A204.1 (cell line): ENCODE measurements around the gene AJUBA.
"Not testable (repeated sequence)": the region's sequence is repeated elsewhere in the genome, so short reads cannot be mapped to it uniquely, and the experiment has no call there.

Experiments
- FAIRE-seq: peaks from 2 replicates; lab custom pipeline; 2012; peaks lifted over from hg19 to GRCh38; lab: Jason Lieb, UNC

AJUBA gene

GRCh38 chr14:23006188-23006534 is 23.8 kb upstream of the AJUBA start:
- FAIRE-seq, result no peak

GRCh38 chr14:23005451-23006187 is 23.3 kb upstream of the AJUBA start:
- FAIRE-seq, result no peak

- FAIRE-seq, result not testable (repeated sequence)
Observed at GRCh38 chr14:23004274-23004673, 21.9 kb upstream of the AJUBA start.

- FAIRE-seq, result no peak
Observed at GRCh38 chr14:23002592-23002991, 20.2 kb upstream of the AJUBA start.

GRCh38 chr14:23000860-23001259 is 18.5 kb upstream of the AJUBA start:
- no peak for FAIRE-seq

GRCh38 chr14:22998329-22999012 is 16.1 kb upstream of the AJUBA start:
- no peak for FAIRE-seq

GRCh38 chr14:22997676-22998323 is 15.4 kb upstream of the AJUBA start:
- no peak for FAIRE-seq

- no peak for FAIRE-seq
Observed at GRCh38 chr14:22996768-22997654, 14.7 kb upstream of the AJUBA start.

- FAIRE-seq, result no peak
Observed at GRCh38 chr14:22995889-22996625, 13.7 kb upstream of the AJUBA start.

- no peak for FAIRE-seq
Observed at GRCh38 chr14:22994762-22995275, 12.5 kb upstream of the AJUBA start.

- no peak for FAIRE-seq
Observed at GRCh38 chr14:22993517-22993916, 11.2 kb upstream of the AJUBA start.

GRCh38 chr14:22991852-22992251 is 9.5 kb upstream of the AJUBA start:
- no peak for FAIRE-seq

- FAIRE-seq, result no peak
Observed at GRCh38 chr14:22987291-22987690, 4.9 kb upstream of the AJUBA start.

- FAIRE-seq, result no peak
Observed at GRCh38 chr14:22986508-22987054, 4.2 kb upstream of the AJUBA start.

GRCh38 chr14:22985894-22986507 is 3.6 kb upstream of the AJUBA start:
- FAIRE-seq, result no peak

GRCh38 chr14:22984959-22985658 is 2.8 kb upstream of the AJUBA start:
- no peak for FAIRE-seq

GRCh38 chr14:22981876-22982476 is 375 bp downstream of the AJUBA start:
- FAIRE-seq, result no peak

GRCh38 chr14:22981090-22981875 is 1.1 kb downstream of the AJUBA start:
- FAIRE-seq, result no peak

GRCh38 chr14:22980672-22981089 is 1.7 kb downstream of the AJUBA start:
- FAIRE-seq, result no peak
